ENCODE results near the gene MRPL12. TPM values are rescaled to one million over a fixed set of nuclear protein-coding genes. Genes with fewer than 3 reads are reported as not detected.

Gene MRPL12
- total RNA-seq, 1 experiment from 2014 or later = 94.7 TPM

DNA sequence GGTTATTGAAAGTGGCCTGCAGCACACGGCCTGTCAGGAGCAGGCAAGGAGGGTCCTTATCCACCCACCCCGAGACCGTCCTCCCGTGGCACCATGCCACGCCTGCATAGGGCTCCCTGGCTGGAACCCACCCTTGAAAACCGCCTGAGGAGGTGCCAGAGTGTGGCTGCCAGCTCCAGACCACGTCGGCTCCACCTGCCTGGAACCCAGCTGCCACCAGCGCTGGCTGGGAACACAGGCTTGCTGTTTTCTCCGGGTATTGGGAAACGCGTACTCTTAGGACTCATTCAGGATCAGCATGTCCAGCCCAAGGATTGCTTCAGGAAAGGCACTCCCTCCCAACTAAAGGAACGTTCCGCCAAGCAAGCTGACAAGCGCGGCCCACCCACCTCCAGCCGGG lies 26.3 kb upstream of the MRPL12 start:
- H3K9me3 Mint-ChIP-seq (ENCODE audit: low read depth, unreplicated experiment) = no peaks in the 10 kb centered on the region
- no peak overlapping the region for H3K4me3 Mint-ChIP-seq (ENCODE audit: low read depth, unreplicated experiment)
- CTCF ChIA-PET = no interaction called here
- peaks cover 61% of the 10 kb centered on the region for H3K36me3 Mint-ChIP-seq (ENCODE audit: insufficient read depth, unreplicated experiment)
- H3K27ac Mint-ChIP-seq (ENCODE audit: unreplicated experiment) = no peak overlapping the region
- no peaks in the 10 kb centered on the region for H3K27me3 Mint-ChIP-seq (ENCODE audit: unreplicated experiment)
- intact Hi-C loops (cut with micrococcal nuclease; ENCODE audit: unreplicated experiment) = no loop called here
- TF ChIP-seq CTCF (IDR thresholded peaks at IDR 0.05; ENCODE audit: unreplicated experiment) = no peak
- DNase-seq = no peak
- BruUV-seq (replicated peaks) = no TSS peak
- peaks cover 12% of the 10 kb centered on the region for H3K4me1 Mint-ChIP-seq (ENCODE audit: low read depth, unreplicated experiment)

DNA sequence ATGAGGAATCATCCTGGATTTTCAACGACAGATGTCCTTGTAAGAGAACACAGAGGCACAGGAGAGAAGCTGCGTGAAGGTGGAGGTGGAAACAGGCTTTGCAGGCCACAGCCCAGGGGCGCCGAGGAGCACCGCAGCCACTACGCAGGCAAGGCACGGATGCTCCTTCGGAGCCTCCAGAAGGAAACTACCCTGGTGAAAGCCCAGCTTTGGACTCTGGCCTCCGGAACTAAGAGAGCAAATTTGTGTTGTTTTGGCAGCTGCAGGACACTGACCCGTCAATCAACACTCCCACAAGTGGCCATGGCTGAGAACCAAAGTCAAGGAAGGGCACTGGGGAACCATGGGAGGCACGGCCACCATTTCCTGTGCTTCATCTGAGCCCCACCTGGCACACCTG lies 23.0 kb upstream of the MRPL12 start:
- no peaks in the 10 kb centered on the region for H3K27me3 Mint-ChIP-seq (ENCODE audit: unreplicated experiment)
- peaks cover 58% of the 10 kb centered on the region for H3K36me3 Mint-ChIP-seq (ENCODE audit: insufficient read depth, unreplicated experiment)
- H3K4me3 Mint-ChIP-seq (ENCODE audit: low read depth, unreplicated experiment) = no peak overlapping the region
- CTCF ChIA-PET = no interaction called here
- no peak for DNase-seq
- TF ChIP-seq CTCF (IDR thresholded peaks at IDR 0.05; ENCODE audit: unreplicated experiment) = no peak
- no TSS peak for BruUV-seq (replicated peaks)
- H3K9me3 Mint-ChIP-seq (ENCODE audit: low read depth, unreplicated experiment) = no peaks in the 10 kb centered on the region
- peaks cover 19% of the 10 kb centered on the region for H3K4me1 Mint-ChIP-seq (ENCODE audit: low read depth, unreplicated experiment)
- H3K27ac Mint-ChIP-seq (ENCODE audit: unreplicated experiment) = no peak overlapping the region
- intact Hi-C loops (cut with micrococcal nuclease; ENCODE audit: unreplicated experiment) = no loop called here

DNA sequence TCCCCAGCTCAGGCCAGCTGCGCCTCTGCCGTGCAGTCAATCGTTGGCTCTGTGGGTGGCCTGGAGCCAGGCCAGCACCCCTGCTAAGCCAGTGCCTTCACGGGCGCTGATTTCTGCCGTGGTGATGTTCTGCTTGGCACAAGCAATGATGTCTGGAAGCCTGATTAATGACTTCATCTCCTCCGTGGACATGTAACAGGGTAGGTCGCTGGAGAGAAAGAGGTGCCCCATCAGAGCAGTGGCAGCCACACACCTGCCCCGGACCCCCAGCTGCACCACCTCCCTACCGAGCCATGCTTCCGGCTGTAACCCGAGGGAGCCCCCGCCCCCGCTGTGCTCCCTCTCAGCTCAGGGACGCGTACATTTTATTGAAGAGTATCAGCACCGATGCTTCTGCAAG lies 21.5 kb upstream of the MRPL12 start:
- Mint-ChIP-seq H3K36me3 (ENCODE audit: insufficient read depth, unreplicated experiment) (peaks cover 63% of the 10 kb centered on the region), H3K4me3 (ENCODE audit: low read depth, unreplicated experiment) (peak overlapping the region; percentile 14), H3K27me3 (ENCODE audit: unreplicated experiment) (no peaks in the 10 kb centered on the region), H3K27ac (ENCODE audit: unreplicated experiment) (no peak overlapping the region), H3K9me3 (ENCODE audit: low read depth, unreplicated experiment) (no peaks in the 10 kb centered on the region), H3K4me1 (ENCODE audit: low read depth, unreplicated experiment) (peaks cover 12% of the 10 kb centered on the region)
- no TSS peak for BruUV-seq (replicated peaks)
- DNase-seq = no peak
- intact Hi-C loops (cut with micrococcal nuclease; ENCODE audit: unreplicated experiment) = no loop called here
- no peak for TF ChIP-seq CTCF (IDR thresholded peaks at IDR 0.05; ENCODE audit: unreplicated experiment)
- CTCF ChIA-PET = no interaction called here

GRCh38 chr17:81682565-81683207 lies 20.5 kb upstream of the MRPL12 start:
- no peak for TF ChIP-seq CTCF (IDR thresholded peaks at IDR 0.05; ENCODE audit: unreplicated experiment)
- H3K27ac Mint-ChIP-seq (ENCODE audit: unreplicated experiment) = peak overlapping the region; percentile 30
- intact Hi-C loops (cut with micrococcal nuclease; ENCODE audit: unreplicated experiment) = no loop called here
- H3K4me1 Mint-ChIP-seq (ENCODE audit: low read depth, unreplicated experiment) = peaks cover 12% of the 10 kb centered on the region
- no peak for DNase-seq
- BruUV-seq (replicated peaks) = no TSS peak
- no peaks in the 10 kb centered on the region for H3K9me3 Mint-ChIP-seq (ENCODE audit: low read depth, unreplicated experiment)
- H3K4me3 Mint-ChIP-seq (ENCODE audit: low read depth, unreplicated experiment) = peak overlapping the region; percentile 71
- CTCF ChIA-PET = interaction anchor here (1.2 to 2.2 kb wide), 2 partner anchors 19 to 20 kb away, joined by 4 to 8 read pairs; partner anchors contain the start of gene MRPL12
- H3K27me3 Mint-ChIP-seq (ENCODE audit: unreplicated experiment) = no peaks in the 10 kb centered on the region
- H3K36me3 Mint-ChIP-seq (ENCODE audit: insufficient read depth, unreplicated experiment) = peaks cover 72% of the 10 kb centered on the region

All from Calu3 (cell line).